ENCODE measurements around the gene MCHR1.

DNA sequence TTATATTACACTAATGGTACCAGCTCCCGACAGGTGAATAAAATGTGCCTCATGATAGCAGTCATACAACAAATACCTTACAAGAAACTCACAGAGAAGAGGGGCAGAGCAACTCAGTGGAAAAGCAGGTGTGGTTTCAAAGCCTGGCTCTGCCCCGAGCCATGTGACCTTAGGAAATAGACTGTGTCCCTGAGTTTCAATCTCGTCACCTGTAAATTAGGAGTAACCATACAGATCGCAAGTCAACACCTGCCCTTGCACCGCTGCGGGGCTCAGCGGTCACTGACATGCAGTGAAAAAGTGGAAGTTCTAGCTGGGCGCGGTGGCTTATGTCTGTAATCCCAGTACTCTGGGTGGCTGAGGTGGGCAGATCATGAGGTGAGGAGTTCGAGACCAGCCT is 30.9 kb upstream of the MCHR1 start:
- TF ChIP-seq JUNB (IDR thresholded peaks at IDR 0.05) (no peak), PHF8 (IDR thresholded peaks at IDR 0.05; ENCODE audit: borderline replicate concordance, low read depth) (no peak), RARB (CRISPR knock-in tag; IDR thresholded peaks at IDR 0.05) (no peak), GATA3 (IDR thresholded peaks at IDR 0.05; ENCODE audit: borderline replicate concordance) (no peak)

All from A549 (cell line).